Measurements from ENCODE around the gene NR2F2.
A peak's percentile ranks its signal among the peaks of the same experiment; 100 is the strongest.

Gene NR2F2

DNA sequence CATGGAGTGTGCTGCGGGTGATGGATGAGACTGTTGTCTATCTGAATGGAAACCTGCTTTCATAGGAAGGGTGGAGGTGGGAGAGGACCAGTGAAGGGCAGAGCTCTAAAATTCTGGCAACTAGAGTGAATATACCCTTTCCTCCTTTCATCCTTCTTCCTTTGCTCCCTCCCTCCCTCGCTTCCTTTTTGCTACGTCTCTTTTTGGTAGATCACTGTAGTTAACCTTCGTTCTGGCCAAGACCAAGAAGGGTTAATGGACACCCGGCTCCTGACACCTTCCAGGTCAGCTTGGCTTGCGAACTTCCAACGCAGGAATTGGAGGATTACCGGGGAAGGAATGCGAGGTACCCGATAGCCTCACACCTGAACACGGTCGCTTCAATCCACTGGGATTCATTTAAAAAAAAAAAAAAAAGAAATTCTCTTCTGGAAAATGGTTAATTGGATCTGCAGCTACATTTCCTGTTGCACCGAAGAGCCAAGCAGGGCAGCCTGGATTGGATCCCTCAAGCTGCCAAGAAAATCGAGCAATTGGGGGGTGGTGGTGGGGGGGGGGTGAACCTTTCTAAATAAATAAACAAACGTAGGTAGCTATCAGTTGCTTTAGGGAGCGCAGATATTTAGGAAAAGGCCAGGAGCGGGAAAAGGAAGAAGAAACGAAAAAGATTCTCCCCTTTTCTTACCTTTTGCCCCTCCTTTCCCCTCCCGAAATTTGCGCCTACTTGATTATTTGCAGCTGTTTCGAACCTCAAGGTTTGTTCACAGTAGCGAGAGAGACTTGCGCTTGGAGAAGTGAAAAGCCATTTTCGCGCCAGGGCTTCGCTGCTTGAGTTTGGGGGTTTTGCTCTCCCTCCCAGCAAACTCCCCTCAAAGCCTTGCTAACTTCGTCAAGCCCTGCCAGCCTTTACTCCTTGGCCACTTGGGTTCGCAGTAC lies 9.5 kb upstream of the NR2F2 start:
- DNase-seq, result no peak

- DNase-seq, result no peak
Measured at GRCh38 chr15:96321639-96322535, 8.6 kb upstream of the NR2F2 start.

DNA sequence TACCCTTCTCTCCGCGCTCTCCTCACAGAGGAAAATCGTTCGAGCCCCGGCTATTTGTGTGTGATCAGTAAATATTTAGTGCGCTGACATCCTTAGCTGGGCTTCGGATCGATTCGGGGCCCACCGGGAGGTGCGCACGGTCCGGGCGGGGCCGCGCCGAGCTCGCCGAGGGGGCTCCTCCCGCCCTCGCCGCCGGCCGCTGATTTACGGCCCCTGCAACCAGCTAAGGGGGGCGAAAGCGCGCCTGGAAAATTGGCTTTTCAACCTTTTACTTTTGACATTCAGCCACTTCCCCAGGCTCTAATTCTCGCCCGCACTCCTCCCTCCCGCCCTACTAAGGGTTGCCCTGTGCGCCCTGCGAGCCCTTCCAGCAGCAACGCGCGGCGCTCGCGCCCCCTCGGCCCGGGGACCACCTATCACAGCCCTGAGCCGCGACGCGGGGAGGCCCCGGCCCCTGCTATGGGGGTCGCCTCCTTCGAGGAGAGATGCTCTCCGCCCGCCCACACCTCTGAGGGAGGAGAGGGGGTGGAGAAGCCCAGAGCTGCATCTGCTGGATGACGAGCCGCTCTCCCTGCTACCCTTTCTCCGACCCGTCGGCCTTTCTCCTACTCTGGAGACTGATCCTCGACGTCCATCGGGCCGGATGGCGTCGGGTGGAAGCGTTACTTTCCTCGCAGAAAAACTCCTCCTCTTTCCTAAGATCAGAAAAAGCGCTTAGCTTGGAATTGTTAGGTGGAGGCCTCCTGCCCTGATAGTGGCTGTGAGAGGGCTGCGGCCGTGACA lies 7.8 kb upstream of the NR2F2 start:
- DNase-seq, result no peak

DNA sequence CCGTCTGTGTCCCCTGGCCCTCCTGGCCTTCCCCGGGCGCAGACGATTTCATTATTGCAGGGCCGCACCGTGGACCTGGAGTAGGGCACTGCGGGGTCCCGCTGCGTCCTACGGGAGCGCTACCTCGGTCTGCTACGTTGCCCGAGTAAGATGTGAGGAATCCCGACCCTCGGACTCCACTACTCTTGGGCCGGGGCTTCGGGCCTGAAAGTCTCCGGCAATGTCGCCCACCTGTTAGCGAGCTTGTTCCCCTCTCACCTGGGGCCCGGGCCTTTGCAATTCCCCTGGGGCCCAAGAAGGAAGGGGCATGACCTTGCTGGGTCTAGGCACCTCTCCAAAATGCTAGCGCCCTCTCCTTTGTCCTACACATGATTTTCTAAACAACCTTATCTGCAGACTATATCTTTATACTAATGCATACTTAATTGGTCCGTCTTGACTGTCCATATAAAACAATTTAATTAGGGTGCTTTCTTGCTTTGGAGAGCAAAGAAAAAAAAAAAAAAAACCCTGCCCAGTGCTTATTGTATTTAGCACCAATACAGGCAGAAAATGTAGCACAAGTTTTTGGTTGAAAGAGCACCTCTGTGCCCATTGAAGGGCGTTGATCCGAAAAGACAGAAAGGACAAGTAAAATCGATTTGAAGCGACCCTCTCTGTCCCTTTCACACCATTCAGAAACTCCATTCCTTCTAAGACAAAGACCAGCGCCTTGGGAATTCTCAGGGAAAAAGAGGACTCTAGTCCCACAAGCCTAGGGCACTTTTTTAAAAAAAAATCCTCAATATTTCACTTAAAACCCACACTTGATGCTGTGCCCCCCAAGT lies 7.0 kb upstream of the NR2F2 start:
- DNase-seq, result no peak

DNA sequence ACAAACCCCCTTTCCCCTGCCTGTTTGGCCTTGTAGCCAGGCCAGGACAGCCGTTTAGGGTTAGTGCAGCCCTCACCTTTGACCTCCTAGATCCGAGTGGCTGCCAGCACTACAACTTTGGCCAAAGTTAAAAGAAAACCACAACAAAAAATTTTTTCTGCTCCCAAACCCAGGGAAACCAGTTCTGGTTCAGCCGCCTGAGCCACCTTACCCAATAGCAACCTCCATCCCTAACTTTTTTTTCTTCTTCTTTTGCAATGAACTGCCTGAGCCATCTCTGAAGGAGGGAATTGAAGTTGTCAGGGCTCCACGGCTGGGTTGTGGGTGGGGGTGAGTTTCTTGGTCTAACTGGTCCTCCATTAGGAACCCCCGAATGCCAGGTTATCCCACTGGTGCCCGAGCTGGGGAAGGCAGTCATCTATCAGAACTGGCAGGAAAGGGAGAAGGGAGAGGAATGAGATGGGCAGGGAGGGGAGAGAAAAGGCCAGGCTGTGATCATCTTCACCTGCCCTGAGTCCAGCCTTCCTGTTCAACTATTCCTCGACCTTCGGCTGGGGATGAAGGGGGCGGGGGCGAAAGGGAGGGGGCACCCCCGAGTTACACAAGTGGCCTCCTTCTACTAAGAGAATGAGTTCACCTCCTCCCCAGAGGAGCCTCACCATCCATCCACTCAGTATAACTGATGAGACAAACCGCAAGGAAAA lies 6.2 kb upstream of the NR2F2 start:
- no peak for DNase-seq

DNA sequence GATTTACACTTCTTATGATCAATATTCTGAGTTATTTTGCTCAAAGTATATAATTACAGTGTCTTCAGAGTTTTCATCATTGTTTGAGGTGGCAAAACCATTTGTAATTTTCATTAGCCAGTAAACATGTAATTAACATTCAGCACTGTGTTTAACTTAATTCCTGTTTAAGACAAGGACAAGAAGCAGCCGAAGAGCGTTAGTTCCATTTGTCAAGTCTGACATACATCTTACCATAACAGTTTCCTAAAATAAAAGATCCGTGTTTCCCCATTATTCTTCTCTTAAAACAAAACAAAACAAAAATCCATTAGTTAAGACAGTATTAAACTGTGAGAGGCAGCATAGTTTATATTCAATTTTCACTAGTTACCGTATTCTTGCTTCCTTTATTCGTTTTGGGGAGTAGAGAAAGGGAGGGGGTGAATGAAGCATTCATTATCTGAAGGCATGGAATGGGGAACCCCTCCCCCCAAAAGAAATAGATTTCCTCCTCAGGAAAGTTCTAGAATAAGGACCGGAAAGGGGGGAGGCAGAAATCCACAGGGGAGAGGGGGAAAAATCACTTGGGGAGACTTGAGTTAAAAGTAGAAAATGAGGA lies 5.5 kb upstream of the NR2F2 start:
- no peak for DNase-seq

GRCh38 chr15:96325541-96326327 lies 4.8 kb upstream of the NR2F2 start:
- DNase-seq, result no peak

GRCh38 chr15:96326328-96327154 lies 4.0 kb upstream of the NR2F2 start:
- DNase-seq, result peak; percentile 35

- peak; percentile 54 for DNase-seq
Measured at GRCh38 chr15:96327155-96327741, 3.3 kb upstream of the NR2F2 start.

DNA sequence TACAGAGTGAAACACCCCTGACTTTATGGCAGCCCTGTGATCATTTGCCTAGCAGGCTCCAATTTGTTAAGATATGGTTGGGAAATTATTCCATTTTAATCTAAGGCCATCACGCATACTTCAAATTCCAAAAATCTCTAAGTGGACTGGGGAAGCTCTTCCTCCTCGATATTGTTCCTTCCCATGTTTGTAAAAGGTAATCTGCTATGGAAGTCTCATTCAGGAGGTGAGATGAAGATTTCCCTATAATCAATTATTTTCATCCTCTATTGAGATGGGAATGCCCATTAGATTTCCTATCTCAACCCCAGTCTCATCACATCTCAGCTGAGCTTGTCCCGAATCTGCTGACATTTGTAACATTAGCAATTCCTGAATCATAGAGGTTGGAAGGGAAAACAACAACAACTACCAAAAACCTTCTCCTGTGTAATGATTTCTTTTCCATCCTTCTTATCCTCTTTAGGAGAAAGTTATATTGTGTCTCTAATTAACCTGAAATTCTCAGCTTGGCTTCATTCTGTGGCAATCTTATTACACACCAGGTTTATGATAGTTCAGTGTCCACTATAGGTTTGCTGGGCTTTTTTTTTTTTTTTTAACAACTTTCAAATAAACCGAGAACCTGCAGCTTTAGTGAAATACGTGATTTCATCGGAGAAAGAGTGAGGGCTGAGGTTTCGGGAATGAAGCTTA lies 2.2 kb upstream of the NR2F2 start:
- no peak for DNase-seq

DNA sequence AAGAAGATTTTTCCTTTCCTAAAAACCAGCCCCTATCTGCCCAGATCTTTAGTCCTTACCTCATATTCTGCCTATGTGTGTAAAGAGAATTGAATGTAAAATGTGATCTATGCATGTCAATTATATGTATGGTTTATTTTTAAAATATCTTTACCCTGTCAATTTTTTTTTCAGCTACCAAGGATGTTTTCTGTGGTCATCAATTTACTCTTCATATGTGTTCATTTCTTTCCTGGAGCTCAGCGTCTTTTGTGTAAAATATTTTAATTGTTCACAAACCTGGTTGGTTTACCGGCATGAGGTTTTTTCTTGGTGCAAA lies 1.7 kb upstream of the NR2F2 start:
- no peak for DNase-seq

DNA sequence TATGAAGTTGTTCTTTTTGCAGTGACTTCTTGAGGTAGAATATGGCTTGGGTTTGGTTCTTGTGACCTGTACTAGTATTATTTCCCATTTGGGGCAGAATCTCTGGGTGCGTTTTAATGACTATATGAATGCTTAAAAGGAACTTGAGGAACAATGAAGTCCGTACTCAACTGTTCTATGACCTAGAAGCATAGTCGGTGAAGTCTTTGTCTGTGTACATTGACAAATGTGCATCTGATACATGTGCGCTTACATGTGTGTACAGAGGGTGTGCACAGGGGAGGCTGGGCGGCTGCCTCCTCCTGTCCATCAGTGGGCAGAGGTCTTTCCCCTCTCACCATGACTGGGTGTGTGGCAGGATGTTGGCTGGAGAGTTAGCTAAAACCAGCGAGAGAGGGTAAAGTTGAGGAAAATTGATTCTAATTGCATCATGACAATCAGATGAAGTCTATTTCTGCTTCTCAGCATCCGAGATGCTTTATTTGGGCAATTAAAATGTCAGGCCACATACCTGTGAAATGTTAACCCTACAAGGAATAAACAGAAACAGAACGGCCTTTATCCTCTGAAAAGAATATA lies 1.0 kb upstream of the NR2F2 start:
- no peak for DNase-seq

- DNase-seq, result peak; percentile 75
Measured at GRCh38 chr15:96330064-96330449, 443 bp upstream of the NR2F2 start.

DNA sequence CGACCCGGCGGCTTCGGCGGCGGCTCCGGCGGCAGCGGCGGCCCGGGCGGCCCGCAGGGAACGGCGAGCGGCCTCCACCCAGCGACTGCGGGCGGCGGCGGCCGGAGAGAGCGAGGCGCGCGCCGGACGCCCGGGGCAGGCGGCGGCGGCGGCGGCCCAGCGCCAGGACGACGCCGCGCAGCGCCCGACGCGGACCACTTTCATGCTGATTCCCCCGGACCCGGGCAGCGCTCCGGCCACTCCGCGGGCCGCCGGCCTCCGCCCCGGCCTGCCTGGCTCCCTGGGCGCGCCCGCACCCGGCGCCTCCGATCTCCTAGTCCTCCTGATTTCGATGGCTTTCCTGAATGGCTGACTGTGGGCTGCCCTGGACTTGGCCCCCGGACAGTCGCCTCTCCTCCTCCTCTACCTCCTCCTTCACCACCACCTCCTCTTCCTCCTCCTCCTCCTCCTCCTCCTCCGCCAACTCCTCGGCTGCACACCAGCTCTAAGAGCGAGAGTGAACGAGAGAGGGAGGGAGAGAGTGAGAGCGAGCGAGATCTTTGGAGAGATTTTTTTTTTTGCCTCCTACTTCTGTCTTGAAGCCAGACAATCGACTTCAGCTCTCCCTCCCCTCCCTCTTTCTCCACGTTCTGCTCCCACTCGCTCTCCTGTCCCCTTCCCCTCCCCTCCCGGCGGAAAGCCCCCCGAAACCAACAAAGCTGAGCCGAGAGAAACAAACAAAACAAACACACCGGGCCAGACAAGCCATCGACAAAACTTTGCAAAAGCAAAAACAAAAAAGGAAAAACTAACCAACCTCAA lies 844 bp downstream of the NR2F2 start:
- DNase-seq, result no peak

DNA sequence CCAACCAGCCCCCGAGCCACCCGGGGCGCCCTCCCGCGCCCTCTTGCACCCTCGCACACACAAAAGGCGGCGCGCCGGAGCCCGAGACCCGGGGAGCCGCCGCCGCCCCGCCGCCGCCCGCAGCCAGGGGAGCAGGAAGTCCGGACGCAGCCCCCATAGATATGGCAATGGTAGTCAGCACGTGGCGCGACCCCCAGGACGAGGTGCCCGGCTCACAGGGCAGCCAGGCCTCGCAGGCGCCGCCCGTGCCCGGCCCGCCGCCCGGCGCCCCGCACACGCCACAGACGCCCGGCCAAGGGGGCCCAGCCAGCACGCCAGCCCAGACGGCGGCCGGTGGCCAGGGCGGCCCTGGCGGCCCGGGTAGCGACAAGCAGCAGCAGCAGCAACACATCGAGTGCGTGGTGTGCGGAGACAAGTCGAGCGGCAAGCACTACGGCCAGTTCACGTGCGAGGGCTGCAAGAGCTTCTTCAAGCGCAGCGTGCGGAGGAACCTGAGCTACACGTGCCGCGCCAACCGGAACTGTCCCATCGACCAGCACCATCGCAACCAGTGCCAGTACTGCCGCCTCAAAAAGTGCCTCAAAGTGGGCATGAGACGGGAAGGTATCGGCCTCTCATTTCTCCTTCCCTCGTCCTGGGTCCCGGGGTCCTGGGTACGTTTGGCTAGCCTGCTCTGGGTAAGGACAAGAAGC lies 1.6 kb downstream of the NR2F2 start:
- DNase-seq, result peak; percentile 50

DNA sequence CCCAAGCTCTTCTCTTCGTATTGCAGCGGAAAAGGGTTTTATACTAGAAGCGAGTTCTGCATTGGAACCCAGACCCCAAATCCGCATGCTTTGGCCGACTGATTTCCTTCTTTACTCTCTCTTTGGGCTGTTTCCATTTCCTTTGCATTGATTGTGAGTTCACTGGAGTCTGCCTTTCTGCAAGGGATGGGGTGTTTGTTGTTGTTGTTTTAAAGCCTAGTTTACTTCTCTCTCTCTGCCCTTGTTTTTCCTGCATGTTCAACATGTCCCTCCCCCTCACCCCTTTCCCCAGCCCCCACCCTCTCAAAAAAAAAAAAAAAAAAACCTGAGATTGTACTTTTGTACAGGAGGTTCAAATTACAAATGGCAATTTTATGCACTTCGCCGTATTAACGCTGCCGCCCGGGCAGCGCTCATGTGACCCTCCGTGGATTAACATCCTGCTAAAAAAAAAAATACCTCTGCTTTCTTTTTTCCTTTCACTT lies 2.2 kb downstream of the NR2F2 start:
- DNase-seq, result no peak

Data from NCI-H345 (cell line).